Smooth muscle cell (in vitro differentiated cells): ENCODE measurements around the gene AQP5. TPM values are rescaled to one million over a fixed set of nuclear protein-coding genes. Genes with fewer than 3 reads are reported as not detected.

Experiments used
- DNase-seq: peaks from one replicate; lab custom pipeline; 2025; ENCODE audit not compliant: unreplicated experiment; lab: John Stamatoyannopoulos, UW
- H2AFZ ChIP-seq: fragments of 200-600 bp; sonication (generic); 2 replicates; pipeline ENCODE4 v1.6.0; 2016; ENCODE audit warnings: antibody characterized with exemption, low read depth, mild to moderate bottlenecking
- H3F3A ChIP-seq: fragments of 200-600 bp; sonication (generic); 2 replicates; pipeline ENCODE4 v1.6.0; 2017; ENCODE audit warnings: antibody characterized with exemption, low read depth
- H3K27ac ChIP-seq: fragments of 200-600 bp; sonication (generic); 2 replicates; pipeline ENCODE4 v1.5.1; 2016; ENCODE audit warnings: low read depth, mild to moderate bottlenecking
- H3K27me3 ChIP-seq: fragments of 200-600 bp; sonication (generic); 2 replicates; pipeline ENCODE4 v1.6.1; 2016; ENCODE audit warnings: low read depth, mild to moderate bottlenecking
- H3K36me3 ChIP-seq: fragments of 200-600 bp; sonication (generic); 2 replicates; pipeline ENCODE4 v1.5.1; 2016; ENCODE audit warnings: low read depth
- H3K4me1 ChIP-seq: fragments of 200-600 bp; sonication (generic); 2 replicates; pipeline ENCODE4 v1.5.1; 2016; ENCODE audit warnings: low read depth
- H3K4me2 ChIP-seq: fragments of 200-600 bp; sonication (generic); 2 replicates; pipeline ENCODE4 v1.6.0; 2016; ENCODE audit warnings: mild to moderate bottlenecking
- H3K4me3 ChIP-seq: fragments of 200-600 bp; sonication (generic); 2 replicates; pipeline ENCODE4 v1.5.1; 2016; ENCODE audit warnings: mild to moderate bottlenecking
- H3K79me2 ChIP-seq: fragments of 200-600 bp; sonication (generic); 2 replicates; pipeline ENCODE4 v1.6.0; 2016; ENCODE audit warnings: low read depth, mild to moderate bottlenecking
- H3K9ac ChIP-seq: fragments of 200-600 bp; sonication (generic); 2 replicates; pipeline ENCODE4 v1.6.0; 2016; ENCODE audit warnings: low read depth
- H3K9me3 ChIP-seq: fragments of 200-600 bp; sonication (generic); replicated peaks from 2 replicates; pipeline ENCODE4 v1.5.1; 2016; ENCODE audit warnings: low read depth
- H4K20me1 ChIP-seq: fragments of 200-600 bp; sonication (generic); 2 replicates; pipeline ENCODE4 v1.6.0; 2016; ENCODE audit warnings: low read depth
- CTCF ChIP-seq: fragments of 200-600 bp; sonication (generic); IDR thresholded peaks from 2 replicates; pipeline ENCODE4 v1.5.1; 2017; ENCODE audit warnings: borderline replicate concordance, mild to moderate bottlenecking, antibody characterized with exemption; ENCODE audit not compliant: insufficient read depth, poor library complexity, severe bottlenecking
- whole genome bisulfite sequencing: methylation state at CpG from one replicate; pipeline ENCODE4 v1.1.7; 2016; ENCODE audit warnings: low lambda C conversion rate; 5-methylcytosine and 5-hydroxymethylcytosine counted together
- polyA plus RNA-seq: library from polyadenylated mRNA; unstranded; fragments of >200 nt; fragmentation: Nextera tagmentation; extraction: Ambion mirVana; gene quantifications from 2 replicates; pipeline ENCODE4 v1.2.1, GENCODE V29; 2016
- total RNA-seq: library from RNA; depleted of rRNA; stranded (reverse); fragments of >200 nt; gene quantifications from 2 replicates; pipeline ENCODE4 v1.2.3, GENCODE V29; 2014

AQP5 gene
- total and polyA plus RNA-seq, 2 experiments from 2014 or later = not detected

- no peak overlapping the region for H3K4me3 ChIP-seq
- no peak overlapping the region for H2AFZ ChIP-seq
- H3F3A ChIP-seq = no peaks in the 10 kb centered on the region
- DNase-seq = no peak
- H3K27ac ChIP-seq = no peak overlapping the region
- no peak for TF ChIP-seq CTCF
- no peaks in the 10 kb centered on the region for H3K36me3 ChIP-seq
- no peaks in the 10 kb centered on the region for H3K9me3 ChIP-seq
- peaks cover 10% of the 10 kb centered on the region for H3K4me1 ChIP-seq
- peak overlapping the region; percentile 85 for H3K4me2 ChIP-seq
- H3K27me3 ChIP-seq = peaks cover 95% of the 10 kb centered on the region
- no peaks in the 10 kb centered on the region for H3K79me2 ChIP-seq
- WGBS = 49% methylated on average over 13 of the region's 13 CpGs
- no peak overlapping the region for H3K9ac ChIP-seq
- no peaks in the 10 kb centered on the region for H4K20me1 ChIP-seq
Observed at GRCh38 chr12:49960474-49961110, 1.1 kb upstream of the AQP5 start.

DNA sequence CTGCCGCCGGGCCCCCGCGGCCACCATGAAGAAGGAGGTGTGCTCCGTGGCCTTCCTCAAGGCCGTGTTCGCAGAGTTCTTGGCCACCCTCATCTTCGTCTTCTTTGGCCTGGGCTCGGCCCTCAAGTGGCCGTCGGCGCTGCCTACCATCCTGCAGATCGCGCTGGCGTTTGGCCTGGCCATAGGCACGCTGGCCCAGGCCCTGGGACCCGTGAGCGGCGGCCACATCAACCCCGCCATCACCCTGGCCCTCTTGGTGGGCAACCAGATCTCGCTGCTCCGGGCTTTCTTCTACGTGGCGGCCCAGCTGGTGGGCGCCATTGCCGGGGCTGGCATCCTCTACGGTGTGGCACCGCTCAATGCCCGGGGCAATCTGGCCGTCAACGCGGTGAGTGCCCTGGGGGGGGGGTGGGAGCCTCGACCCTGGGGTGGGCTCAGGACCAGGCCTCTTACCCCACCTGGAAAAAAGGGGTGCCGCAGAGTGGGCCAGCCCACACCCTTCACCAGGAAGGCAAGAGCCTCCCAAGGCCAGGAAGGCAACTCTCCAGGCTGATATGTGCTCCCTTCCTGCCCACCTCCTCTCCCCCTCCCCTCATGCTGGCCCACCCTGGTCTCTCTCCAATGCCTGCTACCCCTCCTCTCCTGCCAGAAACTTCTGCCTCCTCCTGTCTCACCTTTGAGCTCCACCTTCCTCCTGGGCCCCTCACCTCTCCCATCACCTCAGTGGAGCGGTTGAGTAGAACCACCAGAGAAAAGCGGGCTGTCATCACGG lies 507 bp downstream of the AQP5 start:
- Histone ChIP-seq H3K4me2 (no peak overlapping the region), H3K27ac (no peak overlapping the region), H2AFZ (no peak overlapping the region), H3F3A (no peaks in the 10 kb centered on the region), H3K9me3 (no peaks in the 10 kb centered on the region), H3K27me3 (peaks cover 91% of the 10 kb centered on the region), H3K4me3 (no peak overlapping the region), H3K4me1 (peaks cover 10% of the 10 kb centered on the region), H4K20me1 (no peaks in the 10 kb centered on the region), H3K79me2 (no peaks in the 10 kb centered on the region), H3K36me3 (no peaks in the 10 kb centered on the region), H3K9ac (no peak overlapping the region)
- no peak for TF ChIP-seq CTCF
- DNase-seq = no peak
- 67% methylated on average over 34 of the region's 37 CpGs for WGBS

GRCh38 chr12:49962861-49963765 lies 1.4 kb downstream of the AQP5 start:
- Histone ChIP-seq H3K4me2 (no peak overlapping the region), H3K9ac (no peak overlapping the region), H3K36me3 (no peaks in the 10 kb centered on the region), H3K4me1 (peaks cover 10% of the 10 kb centered on the region), H4K20me1 (no peaks in the 10 kb centered on the region), H3K79me2 (no peaks in the 10 kb centered on the region), H3K27ac (no peak overlapping the region), H3K4me3 (no peak overlapping the region), H3K9me3 (no peaks in the 10 kb centered on the region), H3K27me3 (peaks cover 86% of the 10 kb centered on the region), H2AFZ (no peak overlapping the region), H3F3A (no peaks in the 10 kb centered on the region)
- no peak for DNase-seq
- no peak for TF ChIP-seq CTCF
- WGBS = 89% methylated on average over 21 of the region's 21 CpGs
